ENCODE data around the gene DOP1B.

DOP1B gene

DNA sequence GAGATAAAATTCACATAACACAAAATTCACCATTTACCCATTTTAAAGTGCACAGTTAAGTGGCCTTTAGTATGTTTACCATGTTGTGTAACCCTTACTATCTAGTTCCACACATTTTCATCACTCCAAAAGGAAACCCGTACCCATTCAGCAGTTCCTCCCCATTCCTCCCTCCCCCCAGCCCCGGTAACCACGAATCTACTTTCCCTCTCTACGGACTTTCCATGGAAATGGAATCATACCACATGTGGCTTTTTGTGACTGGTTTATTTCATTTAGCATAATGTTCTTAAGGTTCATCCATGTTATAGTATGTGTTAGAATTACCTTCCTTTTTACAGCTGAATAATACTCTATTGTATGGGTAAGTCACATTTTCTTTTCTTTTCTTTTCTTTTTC is 10.9 kb downstream of the DOP1B start:
- TF ChIP-seq, protein P1, sequence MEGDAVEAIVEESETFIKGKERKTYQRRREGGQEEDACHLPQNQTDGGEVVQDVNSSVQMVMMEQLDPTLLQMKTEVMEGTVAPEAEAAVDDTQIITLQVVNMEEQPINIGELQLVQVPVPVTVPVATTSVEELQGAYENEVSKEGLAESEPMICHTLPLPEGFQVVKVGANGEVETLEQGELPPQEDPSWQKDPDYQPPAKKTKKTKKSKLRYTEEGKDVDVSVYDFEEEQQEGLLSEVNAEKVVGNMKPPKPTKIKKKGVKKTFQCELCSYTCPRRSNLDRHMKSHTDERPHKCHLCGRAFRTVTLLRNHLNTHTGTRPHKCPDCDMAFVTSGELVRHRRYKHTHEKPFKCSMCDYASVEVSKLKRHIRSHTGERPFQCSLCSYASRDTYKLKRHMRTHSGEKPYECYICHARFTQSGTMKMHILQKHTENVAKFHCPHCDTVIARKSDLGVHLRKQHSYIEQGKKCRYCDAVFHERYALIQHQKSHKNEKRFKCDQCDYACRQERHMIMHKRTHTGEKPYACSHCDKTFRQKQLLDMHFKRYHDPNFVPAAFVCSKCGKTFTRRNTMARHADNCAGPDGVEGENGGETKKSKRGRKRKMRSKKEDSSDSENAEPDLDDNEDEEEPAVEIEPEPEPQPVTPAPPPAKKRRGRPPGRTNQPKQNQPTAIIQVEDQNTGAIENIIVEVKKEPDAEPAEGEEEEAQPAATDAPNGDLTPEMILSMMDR (conservative IDR thresholded peaks at IDR 0.05; ENCODE audit: low read length) = no peak
- no peak for DNase-seq (ENCODE audit: low read depth)
- H3K4me3 ChIP-seq (ENCODE audit: low read length) = no peak overlapping the region

DNA sequence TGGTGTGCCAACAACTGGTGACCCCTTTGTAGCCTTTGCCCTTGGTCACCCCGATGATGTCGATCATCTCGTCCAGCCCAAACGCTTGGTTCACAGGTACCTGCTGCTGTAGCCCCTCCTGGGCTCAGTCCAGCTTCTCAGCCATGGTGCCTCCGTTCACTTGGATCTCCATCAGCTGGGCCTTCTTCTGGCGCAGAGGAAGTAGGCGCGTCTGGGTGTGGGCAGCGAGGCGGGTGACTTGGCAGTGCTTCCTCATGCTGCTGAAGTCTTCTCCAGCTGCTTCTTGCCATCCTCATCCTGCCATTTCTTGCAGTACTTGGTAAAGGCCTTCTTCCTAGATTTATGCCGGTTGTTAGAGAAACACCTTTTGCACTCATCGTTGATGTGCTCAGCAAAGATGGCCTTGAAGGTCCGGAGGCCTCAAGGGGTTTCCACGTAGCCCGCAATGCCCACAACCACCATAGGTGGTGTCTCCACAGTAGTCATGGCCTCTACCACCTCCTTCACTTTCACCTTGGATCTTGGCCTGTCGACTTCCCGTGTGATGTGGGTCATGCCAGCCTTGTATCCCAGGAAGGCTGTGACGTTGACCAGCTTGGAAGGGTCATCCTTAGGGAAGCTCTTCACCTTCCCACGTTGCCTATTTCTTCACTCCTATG is 13.0 kb downstream of the DOP1B start:
- TF ChIP-seq, protein P1 (conservative IDR thresholded peaks at IDR 0.05; ENCODE audit: low read length) = no peak
- no peak overlapping the region for H3K4me3 ChIP-seq (ENCODE audit: low read length)
- DNase-seq (ENCODE audit: low read depth) = no peak

DNA sequence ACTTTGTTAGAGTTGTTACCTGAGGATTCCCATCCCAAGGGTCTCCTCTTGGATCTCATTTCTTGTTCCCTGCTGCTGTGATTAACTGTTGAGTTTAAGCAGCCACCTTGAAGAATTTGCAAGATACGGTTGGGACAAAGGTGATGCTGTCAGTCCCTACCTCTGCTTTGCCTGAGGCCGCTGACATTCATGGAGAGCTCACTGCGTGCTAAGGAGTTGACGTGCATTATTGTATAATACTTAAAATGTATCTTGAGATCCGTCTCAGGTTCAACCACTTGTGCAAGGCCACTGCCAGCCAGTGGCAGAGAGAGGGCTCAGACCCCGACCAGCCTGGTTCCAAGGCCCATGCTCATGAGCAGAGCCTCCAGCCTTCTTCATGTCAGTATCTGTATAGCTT is 14.2 kb downstream of the DOP1B start:
- no peak for DNase-seq (ENCODE audit: low read depth)
- TF ChIP-seq, protein P1 (conservative IDR thresholded peaks at IDR 0.05; ENCODE audit: low read length) = no peak
- H3K4me3 ChIP-seq (ENCODE audit: low read length) = no peak overlapping the region

DNA sequence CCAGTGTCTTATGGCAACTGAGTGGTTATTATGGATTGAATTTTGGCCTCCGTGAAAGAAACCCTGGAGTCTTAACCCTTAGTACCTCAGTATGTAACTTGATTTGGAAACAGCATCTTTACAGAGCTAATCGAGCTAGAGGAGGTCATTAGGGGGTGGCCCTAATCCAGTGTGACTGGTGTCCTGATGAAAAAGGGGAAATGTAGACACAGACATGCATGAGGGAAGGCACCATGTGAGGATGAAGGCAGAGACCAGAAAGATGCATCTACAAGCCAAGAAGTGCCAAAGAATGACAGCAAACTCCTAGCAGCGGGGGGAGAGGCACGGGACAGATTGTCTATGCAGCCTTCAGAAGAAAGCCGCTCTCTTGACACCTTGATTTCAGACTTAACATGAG is 14.7 kb downstream of the DOP1B start:
- TF ChIP-seq, protein P1 (conservative IDR thresholded peaks at IDR 0.05; ENCODE audit: low read length) = no peak
- DNase-seq (ENCODE audit: low read depth) = no peak
- no peak overlapping the region for H3K4me3 ChIP-seq (ENCODE audit: low read length)

DNA sequence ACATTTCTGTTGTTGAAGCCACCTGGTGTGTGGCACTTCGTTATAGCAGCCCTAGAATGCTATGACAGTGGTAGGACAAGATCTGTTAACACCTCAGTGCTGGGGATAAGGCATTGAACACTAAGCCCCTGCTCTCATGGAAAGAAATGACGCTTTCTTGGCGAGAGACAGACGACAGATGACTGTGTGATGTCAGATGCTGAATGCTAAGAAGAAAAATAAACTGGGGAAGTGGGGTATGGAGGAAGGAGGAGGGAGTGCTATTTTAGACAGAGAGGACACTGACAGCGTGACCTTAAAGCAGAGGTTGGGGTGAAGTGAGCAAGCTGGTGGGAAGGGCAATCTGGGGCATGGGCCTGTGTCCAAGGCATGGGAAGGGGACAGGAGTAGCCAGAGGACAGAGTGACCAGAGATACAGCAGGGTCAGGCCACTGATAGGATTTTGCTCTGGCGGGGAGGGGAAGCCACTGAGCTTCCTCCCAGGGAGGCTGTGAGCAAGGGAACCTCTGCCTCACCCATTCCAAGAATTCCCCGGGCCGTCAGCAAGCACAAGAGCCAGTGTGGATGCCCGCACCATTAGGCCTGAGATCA is 15.2 kb downstream of the DOP1B start:
- TF ChIP-seq, protein P1 (conservative IDR thresholded peaks at IDR 0.05; ENCODE audit: low read length) = no peak
- no peak for DNase-seq (ENCODE audit: low read depth)
- H3K4me3 ChIP-seq (ENCODE audit: low read length) = no peak overlapping the region

DNA sequence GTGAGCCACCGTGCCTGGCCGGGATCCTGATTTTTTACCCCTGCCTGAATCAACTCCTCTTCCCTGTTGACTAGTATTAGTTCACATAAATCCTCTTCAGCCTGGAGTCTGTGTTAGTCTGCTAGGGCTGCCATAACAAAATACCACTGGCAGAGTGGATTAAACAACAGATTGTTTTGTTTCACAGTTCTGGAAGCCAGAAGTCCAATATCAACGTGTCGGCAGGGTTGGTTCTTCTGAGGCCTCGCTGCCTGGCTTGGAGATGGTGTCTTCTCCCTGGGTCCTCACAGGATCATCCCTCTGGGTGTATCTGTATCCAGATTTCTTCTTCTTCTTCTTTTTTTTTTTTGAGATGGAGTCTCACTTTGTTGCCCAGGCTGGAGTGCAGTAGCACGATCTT is 18.2 kb downstream of the DOP1B start:
- DNase-seq (ENCODE audit: low read depth) = no peak
- TF ChIP-seq, protein P1 (conservative IDR thresholded peaks at IDR 0.05; ENCODE audit: low read length) = no peak
- no peak overlapping the region for H3K4me3 ChIP-seq (ENCODE audit: low read length)

Measured in AG10803 (cell line).